ENCODE measurements around the gene ERP44. TPM values are rescaled to one million over a fixed set of nuclear protein-coding genes. Genes with fewer than 3 reads are reported as not detected.
"Not testable (repeated sequence)": the region's sequence is repeated elsewhere in the genome, so short reads cannot be mapped to it uniquely, and the experiment has no call there.

The ERP44 gene
- total RNA-seq, 2 experiments from 2014 or later, result 11.4 to 11.6 TPM

DNA sequence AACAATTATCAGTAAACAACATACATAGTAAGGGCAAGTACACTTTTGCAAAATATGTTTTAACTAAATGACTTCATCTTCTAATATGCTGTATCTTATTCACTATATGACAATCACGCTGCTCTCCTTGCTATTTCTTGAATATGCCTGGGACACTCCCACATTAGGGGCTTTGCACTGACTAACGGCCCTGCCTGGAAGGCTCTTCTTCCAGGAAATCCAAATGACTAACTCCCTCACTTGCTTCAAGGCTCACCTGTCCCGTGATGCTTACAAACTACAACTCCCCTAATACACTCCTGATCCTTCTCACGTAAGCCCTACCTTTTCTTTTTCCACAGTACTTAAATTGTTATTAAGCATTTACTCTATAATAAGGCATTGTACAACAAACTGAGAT lies 10.6 kb downstream of the ERP44 start:
- H3K27me3 Mint-ChIP-seq, result no peaks in the 10 kb centered on the region
- no peak for DNase-seq
- peaks cover 73% of the 10 kb centered on the region for H3K4me1 Mint-ChIP-seq
- no peaks in the 10 kb centered on the region for H3K9me3 Mint-ChIP-seq
- H3K4me3 Mint-ChIP-seq, result no peak overlapping the region
- no peaks in the 10 kb centered on the region for H3K36me3 Mint-ChIP-seq
- peak overlapping the region; percentile 63 for H3K27ac Mint-ChIP-seq

DNA sequence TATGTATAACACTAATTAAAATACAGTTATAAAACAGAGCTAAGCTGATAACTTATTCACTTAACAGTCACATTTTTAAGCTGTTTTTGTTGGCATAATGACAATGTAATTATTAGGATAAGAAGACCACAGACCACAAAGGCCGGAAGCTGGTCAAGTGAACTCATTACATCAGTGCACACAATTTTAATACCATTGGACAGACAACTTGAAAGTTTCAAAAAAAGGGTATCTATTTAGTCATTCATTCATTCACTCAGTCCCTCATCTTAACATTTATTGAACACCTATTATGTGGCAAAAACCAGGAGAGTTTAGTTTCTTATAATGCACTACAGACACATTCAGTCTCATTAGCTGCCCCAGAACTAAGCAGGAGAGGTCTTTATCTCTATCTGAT lies 11.6 kb downstream of the ERP44 start:
- H3K4me1 Mint-ChIP-seq, result peaks cover 77% of the 10 kb centered on the region
- no peaks in the 10 kb centered on the region for H3K27me3 Mint-ChIP-seq
- no peaks in the 10 kb centered on the region for H3K36me3 Mint-ChIP-seq
- no peak for DNase-seq
- peak overlapping the region; percentile 6 for H3K27ac Mint-ChIP-seq
- no peaks in the 10 kb centered on the region for H3K9me3 Mint-ChIP-seq
- H3K4me3 Mint-ChIP-seq, result no peak overlapping the region

DNA sequence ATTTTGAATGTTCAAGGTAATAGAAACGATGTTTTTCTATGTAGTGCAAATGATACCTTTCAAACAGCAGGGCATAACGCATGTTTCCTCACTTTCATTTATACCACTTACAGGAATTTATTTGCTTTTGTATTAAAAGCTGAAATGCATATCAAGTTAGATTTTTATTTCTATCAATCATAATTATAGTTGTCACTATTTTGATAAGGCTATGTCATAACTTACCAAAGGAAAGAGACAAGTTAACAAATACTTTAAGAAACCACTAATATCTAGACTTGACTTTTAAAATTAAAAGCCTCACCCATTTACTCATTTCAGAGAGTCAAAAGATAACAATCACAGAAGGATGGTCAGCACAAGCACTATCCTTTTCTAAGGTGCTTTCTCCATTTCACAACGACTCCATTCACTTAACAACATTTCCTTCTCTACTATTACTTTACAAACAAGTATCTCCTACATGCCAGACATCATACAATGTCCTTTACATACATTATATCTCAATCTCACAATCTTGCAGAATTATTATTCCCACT lies 12.6 kb downstream of the ERP44 start:
- no peaks in the 10 kb centered on the region for H3K9me3 Mint-ChIP-seq
- no peaks in the 10 kb centered on the region for H3K36me3 Mint-ChIP-seq
- DNase-seq, result no peak
- H3K4me3 Mint-ChIP-seq, result no peak overlapping the region
- no peaks in the 10 kb centered on the region for H3K27me3 Mint-ChIP-seq
- peak overlapping the region; percentile 22 for H3K27ac Mint-ChIP-seq
- H3K4me1 Mint-ChIP-seq, result peaks cover 74% of the 10 kb centered on the region

DNA sequence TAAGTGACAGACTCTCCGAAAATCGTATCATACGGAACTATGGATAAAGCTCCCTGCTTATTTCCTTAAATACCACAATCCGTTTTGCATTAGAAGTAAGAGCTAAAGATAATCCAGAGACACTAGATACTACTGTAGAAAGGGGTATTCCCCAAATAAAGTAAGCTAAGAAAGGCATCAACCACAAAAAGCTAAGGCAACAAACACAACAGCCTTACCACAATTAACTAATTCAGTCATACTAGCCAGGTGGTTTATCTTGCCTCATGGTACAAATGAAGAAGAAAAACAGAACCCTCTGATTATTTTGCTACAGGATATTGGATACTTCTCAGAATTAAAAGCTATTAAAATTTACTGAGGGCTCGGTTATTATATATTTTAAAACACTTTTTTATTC lies 14.1 kb downstream of the ERP44 start:
- Mint-ChIP-seq H3K27ac (no peak overlapping the region), H3K4me3 (no peak overlapping the region), H3K27me3 (no peaks in the 10 kb centered on the region), H3K9me3 (no peaks in the 10 kb centered on the region), H3K4me1 (peaks cover 75% of the 10 kb centered on the region), H3K36me3 (no peaks in the 10 kb centered on the region)
- DNase-seq, result no peak

DNA sequence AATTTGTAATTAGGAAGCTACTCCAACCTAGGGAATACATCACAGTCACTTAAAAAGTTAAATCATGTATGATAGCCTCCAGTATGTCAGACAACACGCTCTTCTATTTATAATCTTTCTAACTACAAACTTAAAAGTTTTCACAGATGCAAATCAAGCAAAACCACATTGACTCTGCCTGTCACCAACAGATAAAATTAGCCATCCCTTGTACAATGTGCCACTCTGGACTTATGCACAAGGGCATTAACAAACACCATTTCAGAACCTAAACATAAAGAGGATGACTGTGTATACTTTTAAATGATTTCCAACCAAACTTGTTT lies 14.7 kb downstream of the ERP44 start:
- Mint-ChIP-seq H3K27me3 (no peaks in the 10 kb centered on the region), H3K4me1 (peaks cover 74% of the 10 kb centered on the region), H3K9me3 (no peaks in the 10 kb centered on the region), H3K36me3 (no peaks in the 10 kb centered on the region), H3K4me3 (no peak overlapping the region), H3K27ac (peak overlapping the region; percentile 70)
- DNase-seq, result no peak

DNA sequence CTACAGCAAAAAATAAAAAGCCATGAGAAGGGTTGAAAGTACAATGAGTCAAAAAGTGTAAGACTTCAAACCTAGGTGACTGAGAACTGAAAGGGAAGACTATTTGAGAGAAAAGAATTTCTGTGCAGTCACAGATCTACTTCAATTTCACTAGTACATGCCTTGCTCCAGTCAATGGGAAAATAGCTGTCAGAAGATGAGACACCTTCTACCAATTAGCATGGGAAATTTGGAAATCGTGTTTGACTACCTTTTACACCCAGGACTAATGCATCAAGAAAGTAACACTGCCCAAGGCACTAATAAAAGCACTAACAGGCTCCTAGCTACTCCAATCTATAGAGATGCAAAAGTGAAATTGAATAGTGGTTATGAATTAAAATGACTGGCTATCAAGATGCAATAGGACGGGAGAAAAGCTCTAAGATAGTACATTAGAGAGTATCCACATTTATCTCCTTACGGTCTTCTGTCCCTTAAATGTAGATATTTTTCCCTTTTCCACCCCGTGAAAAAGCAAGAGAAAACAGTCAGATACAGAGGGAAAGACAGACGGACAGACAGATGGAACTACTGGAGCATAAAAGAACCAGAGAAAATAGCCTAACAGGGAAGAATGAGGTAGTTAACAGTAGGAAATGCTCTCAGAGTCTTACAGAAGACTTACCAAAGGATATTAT lies 15.2 kb downstream of the ERP44 start:
- Mint-ChIP-seq H3K36me3 (peaks cover 4% of the 10 kb centered on the region), H3K27me3 (no peaks in the 10 kb centered on the region), H3K27ac (peak overlapping the region; percentile 70), H3K4me1 (peaks cover 73% of the 10 kb centered on the region), H3K4me3 (peak overlapping the region; percentile 49), H3K9me3 (no peaks in the 10 kb centered on the region)
- no peak for DNase-seq

DNA sequence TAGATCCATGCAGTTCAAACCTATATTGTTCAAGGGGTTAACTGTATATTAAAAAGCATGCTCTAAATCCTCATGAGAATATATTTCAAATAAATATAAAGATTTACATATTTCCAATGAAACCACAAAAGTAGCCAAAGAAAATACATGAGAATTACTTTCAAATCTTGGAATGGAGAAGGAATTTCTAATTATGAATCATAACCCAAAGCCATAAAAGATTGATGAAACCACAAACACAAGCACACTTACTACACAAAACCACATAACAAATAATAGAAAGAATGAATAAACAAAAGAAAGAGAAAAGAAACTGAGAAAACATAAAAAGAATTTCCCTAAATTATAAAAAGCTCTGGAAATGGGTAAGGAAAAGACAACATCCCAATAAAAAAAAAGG lies 16.0 kb downstream of the ERP44 start:
- H3K4me3 Mint-ChIP-seq, result no peak overlapping the region
- H3K27me3 Mint-ChIP-seq, result no peaks in the 10 kb centered on the region
- H3K4me1 Mint-ChIP-seq, result peaks cover 68% of the 10 kb centered on the region
- no peak for DNase-seq
- H3K36me3 Mint-ChIP-seq, result peaks cover 4% of the 10 kb centered on the region
- H3K9me3 Mint-ChIP-seq, result no peaks in the 10 kb centered on the region
- H3K27ac Mint-ChIP-seq, result no peak overlapping the region

DNA sequence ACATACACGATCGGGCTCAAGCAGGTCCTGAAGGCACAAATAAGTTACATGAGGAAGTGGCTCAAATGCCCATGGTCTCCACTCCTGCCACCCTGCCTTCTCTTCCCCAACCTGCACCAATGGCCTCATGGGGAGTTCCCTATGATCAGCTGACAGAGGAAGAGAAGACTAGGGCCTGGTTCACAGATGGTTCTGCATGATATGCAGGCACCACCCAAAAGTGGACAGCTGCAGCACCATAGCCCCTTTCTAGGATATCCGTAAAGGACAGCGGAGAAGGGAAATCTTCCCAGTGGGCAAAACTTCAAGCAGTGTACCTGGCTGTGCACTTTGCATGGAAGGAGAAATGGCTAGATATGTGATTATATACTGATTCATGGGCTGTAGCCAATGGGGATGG lies 22.5 kb downstream of the ERP44 start:
- H3K27ac Mint-ChIP-seq, DNase-seq: not testable (repeated sequence)

DNA sequence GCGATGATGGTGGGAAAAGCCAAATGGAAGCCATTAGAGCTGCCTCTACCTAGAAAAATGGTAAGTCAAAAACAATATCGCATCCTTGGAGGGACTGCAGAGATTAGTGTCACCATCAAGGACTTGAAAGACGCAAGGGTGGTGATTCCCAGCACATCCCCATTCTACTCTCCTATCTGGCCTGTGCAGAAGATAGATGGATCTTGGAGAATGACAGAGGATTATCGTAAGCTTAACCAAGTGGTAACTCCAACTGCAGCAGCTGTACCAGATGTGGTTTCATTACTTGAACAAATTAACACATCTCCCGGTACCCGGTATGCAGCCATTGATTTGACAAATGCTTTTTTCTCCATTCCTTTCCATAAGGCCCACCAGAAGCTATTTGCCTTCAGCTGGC lies 23.8 kb downstream of the ERP44 start:
- no peak overlapping the region for H3K4me3 Mint-ChIP-seq
- H3K36me3 Mint-ChIP-seq, result peaks cover 16% of the 10 kb centered on the region
- H3K27ac Mint-ChIP-seq, result no peak overlapping the region
- peaks cover 15% of the 10 kb centered on the region for H3K4me1 Mint-ChIP-seq
- H3K27me3 Mint-ChIP-seq, result no peaks in the 10 kb centered on the region
- no peak for DNase-seq
- H3K9me3 Mint-ChIP-seq, result no peaks in the 10 kb centered on the region

More for the DNA sequence above, 22.5 kb downstream of the ERP44 start:
- H3K4me3 Mint-ChIP-seq, H3K9me3 Mint-ChIP-seq, H3K27me3 Mint-ChIP-seq: not testable (repeated sequence)
- peaks cover 18% of the 10 kb centered on the region for H3K4me1 Mint-ChIP-seq
- peaks cover 16% of the 10 kb centered on the region for H3K36me3 Mint-ChIP-seq

DNA sequence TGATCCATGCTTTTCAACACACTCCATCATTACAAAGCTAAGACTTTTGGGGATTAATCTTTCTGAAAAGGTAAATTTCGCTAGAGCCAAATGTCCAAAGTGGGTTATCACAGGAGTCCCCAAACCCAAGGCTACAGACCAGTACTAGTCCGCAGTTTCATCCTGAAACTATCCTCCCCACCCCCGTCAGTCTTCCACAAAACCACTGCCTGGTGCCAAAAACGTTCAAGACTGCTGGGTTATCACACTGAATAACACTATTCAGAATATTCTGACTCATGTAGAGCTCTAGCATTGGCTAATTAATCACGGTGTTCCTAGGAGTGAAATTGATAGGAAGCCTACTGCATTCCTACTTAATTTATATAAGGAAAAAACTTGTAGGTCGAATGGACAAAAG lies 24.7 kb downstream of the ERP44 start:
- peaks cover 14% of the 10 kb centered on the region for H3K4me1 Mint-ChIP-seq
- H3K27me3 Mint-ChIP-seq, result no peaks in the 10 kb centered on the region
- no peak overlapping the region for H3K27ac Mint-ChIP-seq
- peaks cover 17% of the 10 kb centered on the region for H3K36me3 Mint-ChIP-seq
- no peak overlapping the region for H3K4me3 Mint-ChIP-seq
- DNase-seq, result no peak
- no peaks in the 10 kb centered on the region for H3K9me3 Mint-ChIP-seq

DNA sequence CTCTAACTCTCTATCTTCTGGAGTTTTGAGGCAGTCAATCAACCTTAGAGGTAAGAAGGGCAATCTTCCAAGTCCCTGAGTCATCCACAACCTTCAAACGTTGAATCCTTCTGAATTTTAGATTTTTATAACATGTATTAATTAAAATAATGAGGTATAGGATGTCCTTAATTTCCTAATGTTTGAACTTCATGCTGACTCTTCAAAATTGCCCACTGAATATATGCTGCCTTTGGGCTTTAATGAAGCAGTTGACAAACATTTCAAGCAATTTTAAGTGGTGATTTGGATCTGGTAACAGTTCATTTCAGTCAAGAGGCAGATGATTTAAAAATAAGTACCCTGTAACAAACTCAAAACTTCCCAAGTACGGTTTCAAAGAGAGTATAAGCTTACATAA lies 26.0 kb downstream of the ERP44 start:
- no peaks in the 10 kb centered on the region for H3K9me3 Mint-ChIP-seq
- DNase-seq, result no peak
- peaks cover 13% of the 10 kb centered on the region for H3K36me3 Mint-ChIP-seq
- no peak overlapping the region for H3K27ac Mint-ChIP-seq
- H3K4me1 Mint-ChIP-seq, result peaks cover 9% of the 10 kb centered on the region
- H3K4me3 Mint-ChIP-seq, result no peak overlapping the region
- no peaks in the 10 kb centered on the region for H3K27me3 Mint-ChIP-seq

DNA sequence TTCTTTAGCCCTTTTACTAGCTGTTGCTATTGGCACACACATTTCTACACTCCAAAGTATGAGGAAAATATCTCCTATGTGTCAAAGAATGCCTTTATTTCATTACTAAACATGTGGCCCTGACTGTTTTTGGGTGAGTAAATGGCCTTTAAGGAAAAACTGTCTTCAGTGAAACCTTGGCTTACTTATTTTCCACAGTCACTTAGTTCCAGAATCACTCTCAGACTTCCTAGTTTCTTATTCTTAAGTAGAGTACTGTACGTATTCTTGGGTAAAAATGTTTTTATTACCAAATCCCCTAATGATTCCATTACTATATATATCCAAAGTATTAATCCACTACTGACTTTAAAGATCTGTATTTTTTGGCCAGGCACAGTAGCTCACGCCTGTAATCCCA lies 27.5 kb downstream of the ERP44 start:
- peaks cover 14% of the 10 kb centered on the region for H3K36me3 Mint-ChIP-seq
- peaks cover 12% of the 10 kb centered on the region for H3K4me1 Mint-ChIP-seq
- no peak overlapping the region for H3K27ac Mint-ChIP-seq
- no peaks in the 10 kb centered on the region for H3K9me3 Mint-ChIP-seq
- DNase-seq, result no peak
- H3K4me3 Mint-ChIP-seq, result no peak overlapping the region
- H3K27me3 Mint-ChIP-seq, result no peaks in the 10 kb centered on the region

DNA sequence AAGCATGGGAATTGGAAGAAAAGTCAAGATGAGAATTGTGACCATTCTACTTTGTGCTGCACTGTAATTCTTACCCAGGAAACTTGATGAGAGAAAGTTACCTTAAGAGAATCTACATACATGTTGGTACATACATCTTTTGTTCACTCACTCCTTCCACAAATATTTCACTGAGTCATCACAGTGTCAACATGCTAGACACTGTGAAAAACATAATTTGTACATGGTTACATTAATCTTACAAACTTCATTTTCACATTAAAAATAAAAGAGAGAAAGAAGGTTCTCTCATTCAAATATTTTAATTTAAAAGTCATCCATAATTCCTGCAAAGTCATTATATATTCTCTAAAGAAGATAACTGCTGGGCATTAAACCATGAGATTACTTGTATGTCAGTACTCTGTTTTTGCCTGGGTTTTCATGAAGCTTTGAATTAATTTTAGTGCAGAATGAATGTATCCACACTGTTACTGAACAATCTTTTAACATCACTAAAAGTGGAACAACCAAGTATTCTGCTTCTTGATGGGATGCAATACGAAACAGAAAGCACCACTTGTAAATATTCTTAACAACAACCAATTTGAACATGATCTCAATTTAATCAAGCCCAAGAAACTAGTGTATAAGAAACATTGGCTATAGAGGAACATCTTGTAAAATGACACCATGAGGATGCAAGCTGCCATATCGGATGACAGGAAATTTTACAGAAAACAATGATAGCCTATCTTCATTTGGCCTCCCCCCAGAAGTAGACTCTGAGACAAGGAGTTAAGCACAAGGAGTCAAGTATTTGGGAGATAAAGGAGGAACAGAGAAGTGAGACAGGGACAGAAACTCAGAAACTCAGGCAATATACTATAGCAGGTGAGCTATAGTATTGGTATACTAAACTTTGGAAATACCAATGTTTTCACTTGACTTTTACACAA lies 28.4 kb downstream of the ERP44 start:
- no peak overlapping the region for H3K27ac Mint-ChIP-seq
- H3K36me3 Mint-ChIP-seq, result peaks cover 12% of the 10 kb centered on the region

DNA sequence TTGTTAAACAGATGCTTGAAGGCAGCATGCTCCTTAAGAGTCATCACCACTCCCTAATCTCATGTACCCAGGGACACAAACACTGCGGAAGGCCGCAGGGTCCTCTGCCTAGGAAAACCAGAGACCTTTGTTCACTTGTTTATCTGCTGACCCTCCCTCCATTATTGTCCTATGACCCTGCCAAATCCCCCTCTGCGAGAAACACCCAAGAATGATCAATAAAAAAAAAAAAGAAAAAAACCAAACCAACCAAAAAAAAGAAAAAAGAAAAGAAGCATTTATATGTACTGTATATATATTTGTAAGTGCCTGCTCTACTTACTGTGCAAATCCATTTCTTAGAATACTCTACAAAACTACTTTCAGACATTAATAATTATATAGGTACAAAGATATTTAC lies 29.7 kb downstream of the ERP44 start:
- H3K27me3 Mint-ChIP-seq, H3K4me3 Mint-ChIP-seq, H3K27ac Mint-ChIP-seq, DNase-seq, H3K9me3 Mint-ChIP-seq: not testable (repeated sequence)
- Mint-ChIP-seq H3K36me3 (peaks cover 12% of the 10 kb centered on the region), H3K4me1 (peaks cover 14% of the 10 kb centered on the region)

More for the DNA sequence above, 28.4 kb downstream of the ERP44 start:
- Mint-ChIP-seq H3K4me3 (no peak overlapping the region), H3K9me3 (no peaks in the 10 kb centered on the region), H3K27me3 (no peaks in the 10 kb centered on the region), H3K4me1 (peaks cover 16% of the 10 kb centered on the region)
- DNase-seq, result no peak

DNA sequence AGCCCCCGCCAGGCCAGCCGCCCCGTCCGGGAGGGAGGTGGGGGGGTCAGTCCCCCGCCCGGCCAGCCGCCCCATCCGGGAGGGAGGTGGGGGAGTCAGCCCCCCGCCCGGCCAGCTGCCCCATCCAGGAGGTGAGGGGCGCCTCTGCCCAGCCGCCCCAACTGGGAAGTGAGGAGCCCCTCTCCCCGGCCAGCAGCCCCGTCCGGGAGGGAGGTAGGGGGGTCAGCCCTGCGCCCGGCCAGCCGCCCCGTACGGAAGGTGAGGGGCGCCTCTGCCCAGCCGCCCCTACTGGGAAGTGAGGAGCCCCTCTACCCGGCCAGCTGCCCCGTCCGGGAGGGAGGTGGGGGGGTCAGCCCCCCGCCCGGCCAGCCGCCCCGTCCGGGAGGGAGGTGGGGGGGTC lies 30.8 kb downstream of the ERP44 start:
- peaks cover 16% of the 10 kb centered on the region for H3K4me1 Mint-ChIP-seq
- not testable (repeated sequence) for DNase-seq, H3K4me3 Mint-ChIP-seq, H3K27ac Mint-ChIP-seq, H3K27me3 Mint-ChIP-seq, H3K9me3 Mint-ChIP-seq
- peaks cover 10% of the 10 kb centered on the region for H3K36me3 Mint-ChIP-seq
